SK-N-MC (cell line): ENCODE results near the gene CABLES2.
"Not testable (repeated sequence)": the region's sequence is repeated elsewhere in the genome, so short reads cannot be mapped to it uniquely, and the experiment has no call there.

Experiments used
- DNase-seq: peaks from one replicate; pipeline ENCODE4 v3.0.0-alpha.2; 2011; ENCODE audit warnings: low read depth, low spot score
- H3K27ac ChIP-seq: fragments of 200-600 bp; sonication (generic); 2 replicates; pipeline ENCODE4 v1.5.1; 2016; ENCODE audit warnings: mixed run types
- H3K36me3 ChIP-seq: fragments of 200-600 bp; sonication (generic); 2 replicates; pipeline ENCODE4 v1.6.1; 2017; ENCODE audit warnings: antibody characterized with exemption, low read length, mixed read lengths; ENCODE audit not compliant: insufficient read depth
- H3K4me3 ChIP-seq: fragments of 200-600 bp; sonication (generic); 2 replicates; pipeline ENCODE4 v1.5.1; 2016
- H3K9ac ChIP-seq: fragments of 200-600 bp; sonication (generic); 2 replicates; pipeline ENCODE4 v1.8.0; 2017; ENCODE audit warnings: mixed run types, mixed read lengths; ENCODE audit not compliant: insufficient read length
- H3K9me3 ChIP-seq: fragments of 200-600 bp; sonication (generic); 2 replicates; pipeline ENCODE4 v1.6.1; 2017; ENCODE audit warnings: low read depth, mild to moderate bottlenecking, antibody characterized with exemption, low read length, moderate library complexity, mixed read lengths
- EZH2 ChIP-seq: fragments of 200-600 bp; sonication (generic); IDR thresholded peaks from one replicate; pipeline ENCODE4 v1.6.1; 2017; ENCODE audit warnings: antibody characterized with exemption
- FOXP2 ChIP-seq: optimal IDR thresholded peaks from 2 replicates; pipeline ENCODE3; 2011; ENCODE audit warnings: mild to moderate bottlenecking, moderate library complexity; ENCODE audit not compliant: insufficient read depth; ENCODE audit errors: extremely low read length, control extremely low read depth
- POLR2AphosphoS5 ChIP-seq: IDR thresholded peaks from 2 replicates; pipeline ENCODE4 v1.6.1; 2012; ENCODE audit warnings: mild to moderate bottlenecking, low read depth, low read length, borderline replicate concordance

Gene CABLES2

GRCh38 chr20:62374331-62375152 is 32.5 kb downstream of the CABLES2 start:
- no peak overlapping the region for H3K9ac ChIP-seq
- H3K36me3 ChIP-seq, result no peaks in the 10 kb centered on the region
- H3K27ac ChIP-seq, result no peak overlapping the region
- no peaks in the 10 kb centered on the region for H3K9me3 ChIP-seq
- TF ChIP-seq POLR2AphosphoS5 (no peak), FOXP2 (no peak), EZH2 (no peak)
- DNase-seq, result no peak
- no peak overlapping the region for H3K4me3 ChIP-seq

GRCh38 chr20:62373631-62374179 is 33.4 kb downstream of the CABLES2 start:
- not testable (repeated sequence) for H3K9me3 ChIP-seq, H3K9ac ChIP-seq, H3K4me3 ChIP-seq, H3K36me3 ChIP-seq, H3K27ac ChIP-seq, DNase-seq

GRCh38 chr20:62372042-62372993 is 34.8 kb downstream of the CABLES2 start:
- DNase-seq, result no peak
- TF ChIP-seq POLR2AphosphoS5 (no peak), EZH2 (no peak), FOXP2 (no peak)
- no peak overlapping the region for H3K27ac ChIP-seq

DNA sequence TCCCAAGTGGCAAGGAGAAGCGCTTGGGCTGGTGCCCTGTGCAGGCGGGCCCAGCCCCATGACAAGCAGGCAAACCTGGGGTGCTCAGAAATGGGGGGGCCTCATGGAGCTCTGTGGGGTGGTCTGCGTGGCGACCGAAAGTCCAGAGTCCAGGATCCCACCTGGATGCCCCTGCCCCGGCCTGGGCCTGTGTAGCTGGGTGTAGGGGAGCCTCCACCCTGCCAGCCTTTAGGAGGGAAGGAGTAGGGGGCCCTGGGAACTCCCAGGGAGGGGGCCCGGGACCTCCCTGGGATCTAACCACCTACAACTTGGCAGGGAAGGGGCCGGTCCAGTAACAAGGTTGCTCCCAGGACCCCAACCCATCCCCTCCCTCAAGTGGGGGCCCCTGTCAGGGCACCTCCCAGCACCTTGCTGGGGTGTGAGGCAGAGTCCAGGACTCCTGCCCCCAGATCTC is 35.5 kb downstream of the CABLES2 start:
- TF ChIP-seq FOXP2, result no peak
- TF ChIP-seq EZH2, result no peak
- TF ChIP-seq POLR2AphosphoS5, result no peak
- DNase-seq, result no peak
- Histone ChIP-seq H3K36me3 (no peaks in the 10 kb centered on the region), H3K27ac (no peak overlapping the region), H3K4me3 (no peak overlapping the region), H3K9ac (no peak overlapping the region), H3K9me3 (no peaks in the 10 kb centered on the region)

More at GRCh38 chr20:62372042-62372993, 34.8 kb downstream of the CABLES2 start:
- H3K36me3 ChIP-seq, result no peaks in the 10 kb centered on the region
- H3K4me3 ChIP-seq, result no peak overlapping the region
- H3K9ac ChIP-seq, result no peak overlapping the region
- no peaks in the 10 kb centered on the region for H3K9me3 ChIP-seq

- Histone ChIP-seq H3K9ac (no peak overlapping the region), H3K4me3 (no peak overlapping the region), H3K9me3 (no peaks in the 10 kb centered on the region), H3K36me3 (no peaks in the 10 kb centered on the region), H3K27ac (no peak overlapping the region)
- DNase-seq, result no peak
- no peak for TF ChIP-seq FOXP2
- TF ChIP-seq POLR2AphosphoS5, result no peak
- no peak for TF ChIP-seq EZH2
Observed at GRCh38 chr20:62370807-62371587, 36.1 kb downstream of the CABLES2 start.

DNA sequence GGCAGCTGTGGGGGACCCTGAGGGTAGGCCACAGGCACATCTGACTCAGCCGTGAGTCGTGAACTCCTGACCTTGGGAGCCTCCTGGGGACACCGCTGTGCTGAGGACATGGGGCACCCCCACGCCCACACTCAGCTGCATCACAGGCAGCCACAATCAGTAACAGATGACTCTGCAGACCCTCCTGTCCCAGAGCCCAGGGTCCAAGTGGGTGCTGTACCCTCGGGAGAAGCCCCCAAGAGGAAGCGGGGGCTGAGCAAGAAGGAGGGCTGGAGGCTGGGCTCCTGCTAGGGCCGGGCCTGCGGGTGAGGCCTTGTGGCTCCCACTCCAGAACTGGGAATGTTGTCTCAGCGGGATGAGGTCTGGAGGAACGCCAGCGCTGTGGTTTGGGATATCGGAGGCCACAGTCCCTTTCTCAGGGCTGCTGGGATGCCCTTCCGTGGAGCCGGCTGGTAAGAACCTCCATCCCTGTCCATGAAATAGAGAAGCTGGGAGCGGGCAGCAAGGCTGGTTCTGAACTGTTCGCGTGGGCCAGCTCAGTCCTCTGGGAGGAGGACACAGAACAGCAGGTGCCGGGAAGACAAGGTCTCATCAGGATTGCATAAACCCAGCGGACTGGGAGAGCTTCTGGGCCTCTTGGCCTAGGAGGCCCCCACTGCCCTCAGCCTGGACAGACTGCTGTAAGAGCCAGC is 36.8 kb downstream of the CABLES2 start:
- H3K27ac ChIP-seq, result no peak overlapping the region
- no peak for DNase-seq
- no peak overlapping the region for H3K4me3 ChIP-seq
- TF ChIP-seq EZH2, result no peak
- H3K9me3 ChIP-seq, result no peaks in the 10 kb centered on the region
- H3K36me3 ChIP-seq, result no peaks in the 10 kb centered on the region
- no peak overlapping the region for H3K9ac ChIP-seq

GRCh38 chr20:62369815-62370114 is 37.3 kb downstream of the CABLES2 start:
- Histone ChIP-seq H3K9me3 (no peaks in the 10 kb centered on the region), H3K27ac (no peak overlapping the region), H3K9ac (no peak overlapping the region), H3K4me3 (no peak overlapping the region), H3K36me3 (no peaks in the 10 kb centered on the region)
- DNase-seq, result no peak
- TF ChIP-seq POLR2AphosphoS5 (no peak), EZH2 (no peak), FOXP2 (no peak)
